DOHH2 (cell line): Measurements from ENCODE around the gene P3H3.

Experiments used
- EZH2phosphoT487 ChIP-seq: fragments of 200-600 bp; sonication (generic); IDR thresholded peaks from 2 replicates; pipeline ENCODE4 v1.6.1; 2017; ENCODE audit warnings: borderline replicate concordance, mild to moderate bottlenecking, antibody characterized with exemption, low read length, moderate library complexity, mixed read lengths
- TF ChIP-seq, protein P1 (sequence below): fragments of 200-600 bp; sonication (generic); IDR thresholded peaks from one replicate; pipeline ENCODE4 v1.5.1; 2014; ENCODE audit warnings: antibody characterized with exemption, mild to moderate bottlenecking, low read depth, low read length; ENCODE audit not compliant: poor library complexity, severe bottlenecking

DNA sequence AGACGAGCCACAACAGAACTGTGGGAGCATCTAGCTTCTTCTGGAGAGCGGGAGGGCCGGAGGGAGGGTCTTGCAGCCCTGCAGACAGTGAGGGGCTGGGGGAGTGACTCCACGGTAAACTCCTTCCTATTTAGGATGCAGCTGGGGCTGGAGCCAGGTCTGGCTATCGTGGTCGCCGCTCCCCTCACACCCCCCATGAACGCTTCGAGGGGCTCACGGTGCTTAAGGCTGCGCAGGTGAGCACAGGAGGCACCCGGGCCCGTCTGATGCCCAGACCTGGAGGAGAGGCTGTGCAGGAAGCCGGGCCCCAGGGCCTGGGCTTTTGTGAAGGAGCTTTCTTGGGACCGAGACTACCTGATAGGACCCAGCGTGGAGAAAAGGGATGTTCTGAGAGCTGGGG, 8.6 kb downstream of the P3H3 start:
- TF ChIP-seq, protein P1, sequence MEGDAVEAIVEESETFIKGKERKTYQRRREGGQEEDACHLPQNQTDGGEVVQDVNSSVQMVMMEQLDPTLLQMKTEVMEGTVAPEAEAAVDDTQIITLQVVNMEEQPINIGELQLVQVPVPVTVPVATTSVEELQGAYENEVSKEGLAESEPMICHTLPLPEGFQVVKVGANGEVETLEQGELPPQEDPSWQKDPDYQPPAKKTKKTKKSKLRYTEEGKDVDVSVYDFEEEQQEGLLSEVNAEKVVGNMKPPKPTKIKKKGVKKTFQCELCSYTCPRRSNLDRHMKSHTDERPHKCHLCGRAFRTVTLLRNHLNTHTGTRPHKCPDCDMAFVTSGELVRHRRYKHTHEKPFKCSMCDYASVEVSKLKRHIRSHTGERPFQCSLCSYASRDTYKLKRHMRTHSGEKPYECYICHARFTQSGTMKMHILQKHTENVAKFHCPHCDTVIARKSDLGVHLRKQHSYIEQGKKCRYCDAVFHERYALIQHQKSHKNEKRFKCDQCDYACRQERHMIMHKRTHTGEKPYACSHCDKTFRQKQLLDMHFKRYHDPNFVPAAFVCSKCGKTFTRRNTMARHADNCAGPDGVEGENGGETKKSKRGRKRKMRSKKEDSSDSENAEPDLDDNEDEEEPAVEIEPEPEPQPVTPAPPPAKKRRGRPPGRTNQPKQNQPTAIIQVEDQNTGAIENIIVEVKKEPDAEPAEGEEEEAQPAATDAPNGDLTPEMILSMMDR: no peak
- TF ChIP-seq EZH2phosphoT487: no peak
